ENCODE measurements around the gene SPOPL.
"Not testable (repeated sequence)": the region's sequence is repeated elsewhere in the genome, so short reads cannot be mapped to it uniquely, and the experiment has no call there.

The SPOPL gene

DNA sequence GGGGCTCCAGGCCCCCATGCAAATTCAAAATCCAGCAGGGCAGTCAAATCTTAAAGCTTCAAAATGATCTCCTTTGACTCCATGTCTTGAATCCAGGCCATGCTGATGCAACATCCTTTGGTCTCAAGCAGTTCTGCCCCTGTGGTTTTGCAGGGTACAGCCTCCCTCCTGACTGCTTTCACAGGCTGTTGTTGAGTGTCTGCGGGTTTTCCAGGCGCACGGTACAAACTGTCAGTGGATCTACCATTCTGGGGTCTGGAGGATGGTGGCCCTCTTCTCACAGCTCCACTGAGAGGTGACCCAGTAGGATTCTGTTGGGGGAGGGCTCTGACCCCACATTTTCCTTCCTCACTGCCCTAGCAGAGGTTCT is 22.1 kb downstream of the SPOPL start:
- not testable (repeated sequence) for DNase-seq (ENCODE audit: low read depth)

DNA sequence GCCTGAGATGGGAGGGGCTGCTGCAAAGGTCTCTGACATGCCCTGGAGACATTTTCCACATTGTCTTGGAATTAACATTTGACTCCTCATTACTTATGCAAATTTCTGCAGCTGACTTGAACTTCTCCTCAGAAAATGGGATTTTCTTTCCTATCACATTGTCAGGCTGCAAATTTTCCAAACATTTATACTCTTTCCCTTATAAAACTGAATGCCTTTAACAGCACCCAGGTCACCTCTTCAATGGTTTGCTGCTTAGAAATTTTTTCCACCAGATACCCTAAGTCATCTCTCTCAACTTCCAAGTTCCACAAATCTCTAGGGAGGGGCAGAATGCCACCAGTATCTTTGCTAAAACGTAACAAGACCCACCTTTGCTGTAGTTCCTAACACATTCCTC is 22.8 kb downstream of the SPOPL start:
- not testable (repeated sequence) for DNase-seq (ENCODE audit: low read depth)

DNA sequence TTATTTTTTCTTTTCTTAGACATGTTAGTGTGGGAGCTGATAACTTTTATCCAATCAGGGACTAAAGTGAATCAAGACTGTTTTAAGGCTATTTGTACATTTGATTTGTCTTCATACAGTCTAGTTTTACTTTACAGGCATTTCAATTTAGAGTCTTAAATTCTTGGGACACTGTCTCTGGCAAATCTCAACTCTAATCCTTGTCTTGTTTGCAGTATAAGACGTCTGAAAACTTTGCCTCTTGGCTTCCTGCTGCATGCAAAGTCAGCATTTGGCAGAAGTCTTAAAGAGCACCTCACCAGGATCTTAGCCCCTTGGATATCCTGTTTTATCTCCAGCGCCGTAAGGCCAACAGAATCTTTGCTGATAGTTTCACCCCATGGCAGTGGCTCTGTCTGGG is 30.3 kb downstream of the SPOPL start:
- no peak for DNase-seq (ENCODE audit: low read depth)

DNA sequence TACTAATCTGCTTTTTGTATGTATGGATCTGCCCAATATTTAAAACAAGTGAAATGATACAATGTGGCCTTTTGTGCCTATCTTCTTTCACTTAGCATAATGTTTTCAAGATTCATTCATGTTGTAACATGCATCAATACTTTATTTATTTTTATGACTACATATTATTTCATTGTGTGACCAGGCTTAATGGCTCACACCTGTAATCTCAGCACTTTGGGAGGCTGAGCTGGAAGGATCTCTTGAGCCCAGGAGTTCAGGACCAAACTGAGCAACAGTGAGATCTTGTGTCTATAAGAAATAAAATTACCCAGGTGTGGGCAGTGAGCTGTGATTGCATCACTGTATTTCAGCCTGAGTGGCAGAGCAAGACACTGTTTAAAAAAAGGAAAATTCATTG is 33.2 kb downstream of the SPOPL start:
- no peak for DNase-seq (ENCODE audit: low read depth)

DNA sequence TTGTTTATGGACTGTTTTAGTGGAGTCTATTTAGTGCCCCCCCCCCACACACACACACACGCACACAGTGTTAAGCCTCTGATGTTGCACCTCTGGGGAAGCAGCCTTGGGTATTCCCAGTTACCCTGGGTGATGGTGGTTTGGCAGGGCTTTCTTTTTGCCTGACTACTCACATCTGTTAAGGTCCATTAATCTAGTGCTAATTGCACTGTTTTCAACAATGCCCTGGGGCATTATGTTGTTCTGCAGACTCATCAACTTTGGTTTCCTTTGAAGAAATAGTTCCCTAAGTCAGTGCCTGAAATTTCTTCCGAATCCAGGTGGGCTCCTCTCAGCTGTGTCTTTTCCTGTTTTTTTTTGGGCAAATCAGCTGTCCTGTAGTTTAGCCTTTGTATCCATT is 34.7 kb downstream of the SPOPL start:
- no peak for DNase-seq (ENCODE audit: low read depth)

DNA sequence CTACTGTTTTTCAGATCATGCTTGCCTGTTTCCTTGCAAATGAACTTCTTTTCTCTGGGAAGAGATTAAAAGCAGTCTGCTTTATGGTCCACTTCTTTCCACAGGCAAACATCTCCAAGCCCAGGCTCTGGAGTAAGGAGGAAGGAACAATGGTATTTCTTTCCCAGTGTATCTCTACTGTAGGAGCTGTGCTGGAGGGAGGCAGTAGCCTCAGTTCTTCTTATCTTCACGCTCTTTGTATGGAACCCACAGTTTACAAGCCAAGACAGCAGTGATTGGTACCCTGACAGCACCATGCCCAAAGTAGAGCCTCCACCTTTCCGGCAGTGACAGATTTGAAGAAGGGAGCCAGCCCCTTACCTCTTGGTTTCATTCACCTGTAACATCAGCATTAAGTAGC is 35.2 kb downstream of the SPOPL start:
- no peak for DNase-seq (ENCODE audit: low read depth)

DNA sequence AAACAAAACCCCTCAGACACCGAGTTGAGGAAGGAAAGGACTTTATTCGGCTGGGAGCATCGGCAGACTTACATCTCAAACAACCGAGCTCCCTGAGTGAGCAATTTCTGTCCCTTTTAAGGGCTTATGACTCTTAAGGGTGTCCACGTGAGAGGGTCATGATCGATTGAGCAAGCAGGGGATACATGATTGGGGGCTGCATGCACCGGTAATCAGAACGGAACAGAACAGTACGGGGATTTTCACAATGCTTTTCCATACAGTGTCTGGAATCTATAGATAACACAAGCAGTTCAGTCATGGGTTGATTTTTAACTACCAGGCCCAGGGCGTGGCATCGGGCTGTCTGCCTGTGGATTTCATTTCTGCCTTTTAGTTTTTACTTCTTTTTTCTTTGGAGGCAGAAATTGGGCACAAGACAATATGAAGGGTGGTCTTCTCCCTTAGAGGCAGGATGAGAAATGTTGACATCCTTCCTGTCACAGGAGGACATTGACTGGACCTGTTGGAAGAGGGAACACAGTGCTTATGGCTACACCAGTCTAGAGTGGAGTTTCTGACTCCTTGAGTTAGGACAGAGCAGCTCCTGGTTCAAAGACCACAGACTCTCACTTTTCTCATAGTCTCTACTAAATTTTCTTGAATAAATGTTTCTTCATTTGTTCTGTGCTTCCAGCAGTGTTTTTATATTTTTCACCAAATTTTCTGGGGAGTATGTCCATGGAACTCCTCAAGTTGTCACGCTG is 35.8 kb downstream of the SPOPL start:
- no peak for DNase-seq (ENCODE audit: low read depth)

DNA sequence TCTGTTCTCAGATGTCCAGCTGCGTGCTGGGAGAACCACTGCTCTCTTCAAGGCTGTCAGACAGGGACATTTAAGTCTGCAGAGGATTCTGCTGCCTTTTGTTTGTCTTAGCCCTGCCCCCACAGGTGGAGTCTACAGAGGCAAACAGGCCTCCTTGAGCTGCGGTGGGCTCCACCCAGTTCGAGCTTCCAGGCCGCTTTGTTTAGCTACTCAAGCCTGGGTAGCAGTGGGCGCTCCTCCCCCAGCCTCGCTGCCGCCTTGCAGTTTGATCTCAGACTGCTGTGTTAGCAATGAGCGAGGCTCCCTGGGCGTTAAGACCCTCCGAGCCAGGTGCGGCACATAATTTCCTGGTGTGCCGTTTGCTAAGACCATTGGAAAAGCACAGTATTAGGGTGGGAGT is 42.6 kb downstream of the SPOPL start:
- DNase-seq (ENCODE audit: low read depth) = not testable (repeated sequence)

DNA sequence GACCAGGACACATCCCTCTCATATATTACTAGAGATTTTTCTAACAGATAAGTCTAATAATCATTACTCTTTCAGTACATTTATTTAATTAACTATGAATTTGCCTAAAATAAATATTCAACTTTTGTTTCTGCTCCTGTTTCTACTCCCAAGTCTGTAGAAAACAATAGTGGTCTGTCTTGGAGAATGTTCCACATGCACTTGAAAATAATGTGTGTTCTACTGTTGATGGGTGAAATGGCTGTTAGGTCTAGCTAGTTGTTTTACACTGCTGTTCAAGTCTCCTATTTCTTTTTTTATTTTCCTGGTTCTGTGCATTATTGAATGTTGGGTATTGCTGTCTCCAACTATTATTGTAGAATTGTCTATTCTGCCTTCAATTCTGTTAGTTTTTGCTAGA is 47.2 kb downstream of the SPOPL start:
- no peak for DNase-seq (ENCODE audit: low read depth)

DNA sequence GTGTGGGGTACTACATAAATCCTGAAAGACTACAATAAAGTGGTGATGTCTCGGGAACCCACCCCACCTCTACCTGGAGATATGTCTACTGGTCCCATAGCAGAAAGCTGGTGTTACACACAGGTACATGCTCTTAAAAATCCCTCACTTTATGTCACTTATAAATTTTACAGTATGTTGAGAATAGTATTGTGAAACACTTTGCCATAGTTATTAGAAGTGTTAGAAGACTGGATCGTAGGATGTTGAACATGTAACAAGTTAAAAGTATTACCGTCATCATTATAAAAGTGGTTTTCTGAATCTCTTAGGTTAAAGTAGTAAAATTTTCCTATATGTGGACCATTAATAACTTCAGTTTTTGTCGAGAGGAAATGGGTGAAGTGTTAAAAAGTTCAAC is 48.6 kb downstream of the SPOPL start:
- no peak for DNase-seq (ENCODE audit: low read depth)

DNA sequence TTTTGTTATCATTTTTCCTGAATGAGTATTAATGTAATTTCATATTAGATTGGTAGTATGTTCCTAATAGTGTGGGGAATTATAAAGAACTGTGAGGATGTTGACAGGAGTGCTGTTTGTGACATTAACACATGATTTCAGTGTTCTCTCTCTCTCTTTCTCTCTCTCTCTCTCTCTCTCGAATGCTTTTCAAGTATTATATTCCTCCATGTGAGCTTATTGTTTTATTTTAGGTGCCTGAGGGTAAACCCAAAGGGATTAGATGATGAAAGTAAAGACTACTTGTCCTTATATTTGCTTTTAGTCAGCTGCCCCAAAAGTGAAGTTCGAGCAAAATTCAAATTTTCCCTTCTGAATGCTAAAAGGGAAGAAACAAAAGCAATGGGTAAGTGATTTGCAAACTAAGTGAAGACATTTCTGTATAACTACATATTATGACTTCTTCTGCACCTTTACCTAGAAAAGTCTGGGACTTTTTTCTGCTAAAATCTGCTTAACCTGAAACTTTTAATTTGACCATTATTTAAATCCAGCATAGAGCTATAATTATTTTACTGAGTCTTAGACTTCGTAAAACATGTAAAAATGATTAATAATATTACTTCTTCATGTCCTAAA is 49.2 kb downstream of the SPOPL start:
- DNase-seq (ENCODE audit: low read depth) = no peak

DNA sequence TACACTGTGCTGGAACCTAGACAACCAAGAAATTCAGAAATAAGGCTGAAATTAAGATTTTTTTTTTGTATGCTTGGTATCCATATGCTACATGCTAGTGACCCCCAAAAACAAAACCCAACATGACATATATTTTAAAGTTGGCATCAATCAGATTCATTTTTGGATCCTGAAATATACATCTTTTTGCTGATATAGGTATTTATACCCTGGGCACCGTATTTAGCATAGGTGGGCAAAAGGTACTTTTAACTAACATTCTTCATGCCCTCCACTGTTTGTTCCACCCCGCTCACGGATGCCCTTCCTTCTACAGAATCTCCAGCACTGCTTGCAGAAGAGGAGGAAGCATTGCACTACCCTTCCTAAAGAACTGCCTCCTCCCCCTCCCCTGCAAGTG is 52.6 kb downstream of the SPOPL start:
- DNase-seq (ENCODE audit: low read depth) = no peak

DNA sequence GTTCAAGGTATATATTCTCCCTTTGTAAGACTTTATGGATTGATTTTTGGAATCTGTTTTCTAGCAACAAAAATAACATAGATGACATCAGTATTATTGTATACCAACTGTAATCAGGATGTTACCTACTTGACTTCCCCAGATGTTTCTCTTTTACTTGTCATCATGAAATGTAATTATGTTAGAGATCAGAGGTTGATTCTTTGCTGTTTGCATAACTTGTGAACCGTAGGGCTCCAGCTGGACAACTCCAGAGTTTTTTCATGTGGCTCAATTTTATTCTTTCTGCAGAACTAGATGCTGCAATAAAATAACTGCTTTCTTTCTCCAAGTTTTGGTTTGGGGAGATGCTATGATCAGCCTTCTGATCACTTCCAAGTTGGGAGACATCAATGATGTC is 58.1 kb downstream of the SPOPL start:
- no peak for DNase-seq (ENCODE audit: low read depth)

DNA sequence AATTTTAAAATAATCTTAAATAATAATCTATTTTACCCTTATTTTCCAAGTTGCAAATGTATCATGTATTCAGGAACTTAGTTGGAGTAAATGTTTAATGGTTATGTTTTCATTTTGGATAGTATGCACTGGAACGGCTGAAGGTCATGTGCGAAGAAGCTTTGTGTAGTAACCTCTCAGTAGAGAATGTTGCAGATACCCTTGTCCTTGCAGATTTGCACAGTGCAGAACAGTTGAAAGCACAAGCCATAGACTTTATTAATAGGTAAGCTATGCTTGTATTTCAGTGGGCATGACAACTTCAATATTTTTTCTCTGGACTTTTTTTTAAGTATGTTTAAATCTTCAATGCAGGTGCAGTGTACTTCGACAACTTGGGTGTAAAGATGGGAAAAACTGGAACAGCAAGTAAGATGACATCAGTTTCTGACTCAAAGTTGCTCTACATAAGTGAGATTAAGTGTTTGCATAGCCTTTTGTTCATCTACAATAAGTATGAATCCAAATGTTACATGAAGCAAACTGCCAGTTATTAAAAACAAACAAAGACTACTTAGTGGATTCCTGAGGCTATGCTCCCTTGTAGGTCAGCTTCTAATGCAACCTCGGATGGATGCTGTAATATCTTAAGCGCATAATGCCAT is 63.1 kb downstream of the SPOPL start:
- DNase-seq (ENCODE audit: low read depth) = no peak

DNA sequence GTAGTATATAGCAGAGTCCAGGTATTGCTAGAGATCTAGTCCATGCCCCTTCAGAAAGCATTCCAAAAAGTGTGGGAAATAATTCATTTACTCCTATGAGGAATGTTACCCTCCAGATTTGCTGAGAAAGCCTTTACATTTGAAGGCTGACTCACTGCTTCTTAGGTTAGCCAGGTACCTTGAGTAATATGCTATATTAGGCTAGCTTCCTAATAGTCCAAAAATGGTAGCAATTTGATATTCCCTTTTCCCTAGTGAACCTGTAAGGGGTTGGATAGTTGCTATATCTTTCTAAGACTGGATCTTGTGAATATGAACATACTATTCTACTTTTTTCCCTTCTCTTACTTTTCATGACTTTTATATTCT is 63.6 kb downstream of the SPOPL start:
- no peak for DNase-seq (ENCODE audit: low read depth)

DNA sequence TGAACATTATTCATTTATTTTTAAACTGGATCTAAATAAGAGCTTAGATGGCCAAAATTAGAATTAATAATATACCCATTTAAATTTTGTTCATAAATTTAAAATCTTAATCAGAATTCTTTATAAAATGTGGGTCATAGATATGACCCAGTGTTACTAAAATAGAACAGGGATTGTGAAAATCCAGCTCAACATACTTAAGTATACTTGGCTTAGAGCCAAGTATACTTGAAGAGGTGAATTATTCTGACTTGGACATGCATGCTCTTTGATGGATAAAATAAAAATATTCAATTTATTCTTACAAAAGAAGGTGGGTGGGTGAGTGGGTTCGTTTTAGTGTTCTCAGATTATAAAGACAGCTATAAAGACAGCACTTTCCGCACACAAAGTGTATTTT is 70.7 kb downstream of the SPOPL start:
- no peak for DNase-seq (ENCODE audit: low read depth)

DNA sequence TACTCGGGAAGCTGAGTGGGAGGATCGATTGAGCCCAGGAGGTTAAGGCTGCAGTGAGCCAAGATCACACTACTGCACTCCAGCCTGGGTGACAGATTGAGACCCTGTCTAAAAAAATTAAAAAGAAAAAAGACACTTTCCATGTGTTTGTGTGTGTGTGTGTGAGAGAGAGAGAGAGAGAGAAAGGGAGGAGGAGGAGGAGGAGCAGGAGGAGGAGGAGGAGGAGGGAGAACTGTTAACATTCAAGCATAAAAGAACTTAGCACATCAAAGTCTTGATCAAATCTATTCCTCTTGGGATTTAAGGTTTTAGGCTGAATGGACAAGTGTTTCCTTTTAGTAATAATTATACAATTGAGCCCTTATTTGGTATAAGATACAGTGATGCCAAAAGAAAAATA is 75.5 kb downstream of the SPOPL start:
- no peak for DNase-seq (ENCODE audit: low read depth)

DNA sequence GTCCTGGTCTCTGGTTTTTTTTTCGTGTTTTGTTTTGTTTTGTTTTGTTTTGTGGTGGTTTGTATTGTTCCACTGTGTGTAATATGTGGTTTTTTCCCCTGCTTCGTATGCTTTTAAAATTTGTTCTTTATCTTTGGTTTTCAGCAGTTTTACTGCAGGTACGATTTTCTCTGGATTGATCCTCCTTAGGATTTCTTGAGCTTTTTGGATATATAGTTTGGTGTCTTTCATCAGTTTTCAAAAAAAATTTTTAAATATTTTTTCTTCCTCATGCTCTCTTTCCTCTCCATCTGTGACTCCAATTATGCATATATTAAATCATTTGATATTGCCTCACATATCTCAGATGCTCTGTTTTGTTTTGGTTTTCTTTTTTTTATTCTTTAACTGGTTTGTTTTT is 78.0 kb downstream of the SPOPL start:
- no peak for DNase-seq (ENCODE audit: low read depth)

DNA sequence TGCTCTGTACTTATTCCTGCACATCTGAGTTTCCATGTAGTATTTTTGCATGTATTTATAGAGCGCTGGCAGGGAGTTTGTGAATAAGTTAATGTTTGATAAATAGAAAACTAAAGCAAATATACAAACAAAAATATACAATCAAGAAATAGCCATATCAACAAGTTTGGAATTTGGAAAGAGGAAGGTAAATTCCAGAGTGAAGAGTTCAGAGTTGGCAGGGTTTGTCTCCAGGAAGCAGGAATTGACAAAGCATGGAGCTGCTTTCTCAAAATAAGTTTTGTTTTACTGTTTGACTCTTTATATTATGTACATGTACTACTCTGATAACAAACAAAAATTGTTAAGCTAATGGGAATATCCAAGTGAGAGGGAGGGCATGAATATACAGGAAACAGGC is 80.3 kb downstream of the SPOPL start:
- DNase-seq (ENCODE audit: low read depth) = no peak

DNA sequence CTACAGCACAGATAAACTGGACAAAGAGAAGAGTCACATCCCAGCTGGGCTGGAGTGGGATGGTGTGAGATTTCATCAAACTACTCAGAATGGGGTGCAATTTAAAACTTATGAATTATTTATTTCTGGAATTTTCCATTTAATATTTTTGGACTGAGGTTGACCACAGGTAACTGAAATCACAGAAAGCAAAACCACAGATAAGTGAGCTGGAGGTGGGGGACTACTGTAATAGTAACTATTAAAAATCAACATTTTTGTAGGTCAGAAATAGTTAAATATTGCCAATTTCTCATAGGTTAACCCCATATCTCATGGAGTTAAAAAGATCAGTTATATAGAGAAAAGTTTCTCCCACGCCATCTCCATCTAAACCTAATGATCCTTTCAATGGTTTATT is 88.1 kb downstream of the SPOPL start:
- no peak for DNase-seq (ENCODE audit: low read depth)

DNA sequence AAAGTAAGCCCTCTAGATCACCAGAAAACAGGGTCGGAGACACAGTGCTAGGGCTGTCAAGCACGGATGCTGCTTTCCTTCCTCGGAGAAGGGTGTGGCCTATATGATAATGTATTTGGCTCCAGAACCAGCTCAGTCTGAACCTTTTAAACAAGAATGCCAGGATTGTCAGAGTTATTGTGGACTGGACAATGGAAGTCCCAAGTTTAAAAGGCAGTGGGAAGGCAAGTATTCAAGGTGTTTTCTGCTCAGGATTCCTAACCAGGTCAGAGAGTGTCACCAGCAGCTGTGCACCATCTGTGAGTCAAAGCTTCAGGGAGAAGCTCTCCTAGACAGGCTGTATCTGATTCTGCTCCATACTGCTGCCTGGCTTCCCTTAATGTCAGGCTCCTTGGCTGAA is 94.8 kb downstream of the SPOPL start:
- DNase-seq (ENCODE audit: low read depth) = no peak

DNA sequence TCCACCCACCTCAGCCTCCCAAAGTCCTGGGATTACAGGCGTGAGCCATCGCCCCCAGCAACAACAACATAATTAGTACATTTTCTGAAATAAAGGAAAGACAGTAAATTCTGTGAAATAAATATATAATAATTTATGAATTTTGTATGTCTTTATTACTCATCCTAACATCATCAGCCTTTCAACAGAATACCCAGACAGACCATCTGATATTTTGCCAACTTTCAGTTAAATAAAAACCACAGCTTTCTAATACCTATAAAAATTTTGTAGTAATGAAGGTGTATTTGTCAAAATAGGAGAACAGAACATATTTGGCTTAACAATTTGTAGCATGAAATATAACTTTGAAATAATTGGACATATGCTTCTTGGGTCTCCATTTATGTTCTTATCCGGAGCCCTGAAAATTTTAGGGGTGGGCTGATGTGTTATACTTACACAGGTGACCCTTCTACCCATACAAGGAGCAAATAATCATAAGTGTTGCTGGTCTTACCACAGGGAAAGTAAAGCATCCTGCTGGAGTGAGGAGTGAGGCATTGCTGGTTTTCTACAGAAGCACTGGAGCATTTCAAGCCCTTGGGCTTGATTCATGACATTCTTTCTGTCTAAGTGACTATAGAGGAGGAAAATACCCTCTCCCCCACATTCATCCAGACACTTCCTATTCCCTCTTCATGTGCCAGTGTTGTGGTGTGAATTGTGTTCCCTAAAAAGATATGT is 99.3 kb downstream of the SPOPL start:
- no peak for DNase-seq (ENCODE audit: low read depth)

Measured in stimulated activated CD8-positive, alpha-beta memory T cell treated with anti-CD3 and anti-CD28 coated beads, Interleukin-15, amount 100 ng/mL, for 24 hours (primary cell).